Stimulated activated CD4-positive, alpha-beta T cell treated with anti-CD3 and anti-CD28 coated beads, TNF-alpha, amount 100 ng/mL, for 4 hours (primary cell): Measurements from ENCODE around the gene ANKRD36C.
"Not testable (repeated sequence)": the region's sequence is repeated elsewhere in the genome, so short reads cannot be mapped to it uniquely, and the experiment has no call there.

Experiments
- DNase-seq, 3 experiments: peaks; one replicate each; pipeline ENCODE4 v3.0.0-alpha.2; 2020; ENCODE audit warnings: low read depth in 3 of 3

ANKRD36C gene

DNA sequence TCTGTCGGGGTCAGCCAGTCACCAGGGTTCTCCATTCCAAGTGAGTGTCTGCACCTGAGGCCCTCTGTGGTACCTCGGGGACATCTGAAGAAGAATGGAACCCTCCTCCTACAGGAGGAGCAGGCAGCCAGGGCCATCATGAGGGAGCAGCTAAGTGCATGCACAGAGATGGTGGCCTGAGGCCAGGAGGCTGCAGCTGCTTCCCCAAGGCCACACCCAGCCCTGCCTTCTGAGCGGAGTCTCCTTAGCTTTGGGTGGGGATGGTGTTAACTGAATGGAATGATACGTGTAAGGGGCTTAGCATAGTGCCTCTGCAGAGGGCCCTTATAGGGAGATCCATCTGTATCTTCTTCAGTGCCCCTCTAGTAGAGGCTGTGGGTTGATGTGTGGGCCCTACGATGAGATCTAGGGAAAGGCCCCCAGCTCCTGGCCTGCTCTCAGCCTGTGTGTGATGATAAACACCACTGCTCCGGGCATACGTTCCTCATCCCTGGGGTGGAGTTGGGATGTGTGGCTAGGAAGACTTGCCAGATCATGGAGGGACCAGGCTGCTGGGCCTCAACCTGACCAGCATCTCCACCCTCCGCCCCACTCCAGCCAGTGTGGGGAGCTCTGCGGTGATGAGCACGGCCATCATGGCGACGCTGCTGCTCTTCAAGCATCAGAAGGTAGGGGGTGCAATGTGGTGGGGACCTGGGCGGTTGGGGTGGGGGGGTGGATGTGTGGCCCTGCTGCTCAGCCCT lies 192.3 kb downstream of the ANKRD36C start:
- not testable (repeated sequence) for DNase-seq

DNA sequence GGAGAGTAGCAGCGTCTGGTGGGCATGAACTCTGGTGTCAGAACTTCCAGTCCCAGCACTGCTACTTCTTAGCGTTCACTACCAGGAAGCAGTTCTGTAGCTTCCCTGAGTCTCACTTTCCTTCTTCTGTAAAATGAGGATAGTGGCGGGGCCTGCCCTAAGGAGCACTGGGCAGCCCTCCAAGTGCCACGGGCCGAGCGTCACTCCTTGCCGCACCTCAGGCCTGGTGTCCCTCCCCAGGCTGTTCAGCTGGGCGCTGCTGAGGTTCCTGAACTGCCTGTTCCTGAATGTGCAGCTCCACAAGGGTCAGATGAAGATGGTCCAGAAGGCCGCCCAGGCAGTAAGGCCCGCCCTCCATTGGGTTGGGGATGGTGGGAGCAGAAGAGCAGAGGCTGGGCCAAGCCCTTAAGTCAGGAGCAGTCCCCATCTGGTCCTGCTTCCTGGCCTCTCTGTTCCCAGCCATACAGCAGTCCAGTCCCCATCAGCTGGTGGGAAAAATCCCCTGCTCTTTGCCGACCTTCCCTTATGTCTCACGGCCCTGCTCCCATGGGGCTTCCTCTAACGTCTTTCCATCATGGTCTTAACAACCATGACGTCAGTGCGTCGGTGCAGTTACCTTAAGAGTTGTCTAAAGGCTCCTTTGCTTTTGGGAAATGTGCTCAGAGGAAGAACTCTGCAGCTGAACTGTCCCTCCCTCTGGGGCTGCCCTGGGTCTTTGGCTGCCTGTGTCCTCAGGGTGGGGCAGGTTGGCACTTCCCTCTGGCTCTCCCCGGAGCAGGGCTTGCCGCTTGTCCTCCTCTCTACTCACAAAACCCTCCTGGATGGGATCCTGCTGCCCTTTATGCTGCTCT lies 195.2 kb downstream of the ANKRD36C start:
- DNase-seq, result not testable (repeated sequence)

DNA sequence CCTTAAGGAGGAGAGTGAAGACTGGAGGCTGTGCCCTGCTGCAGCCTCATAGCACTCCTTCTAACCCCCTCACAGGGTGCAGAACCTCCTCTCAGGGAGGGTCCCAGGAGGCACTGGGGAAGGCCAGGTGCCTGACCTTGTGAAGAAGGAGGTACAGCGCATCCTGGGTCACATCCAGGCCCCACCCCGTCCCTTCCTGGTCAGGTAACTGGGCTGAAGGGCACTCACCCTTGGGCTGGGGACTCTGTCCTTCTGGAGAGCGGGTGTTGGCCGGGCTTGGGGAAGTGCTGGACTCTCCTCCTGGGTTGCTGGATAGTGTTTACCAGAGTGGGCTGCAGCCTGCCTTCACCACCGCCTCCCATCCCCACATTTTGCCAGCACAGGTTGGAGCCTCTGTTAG lies 197.7 kb downstream of the ANKRD36C start:
- not testable (repeated sequence) for DNase-seq

- not testable (repeated sequence) for DNase-seq
Observed at GRCh38 chr2:95790180-95790579, 201.4 kb downstream of the ANKRD36C start.

DNA sequence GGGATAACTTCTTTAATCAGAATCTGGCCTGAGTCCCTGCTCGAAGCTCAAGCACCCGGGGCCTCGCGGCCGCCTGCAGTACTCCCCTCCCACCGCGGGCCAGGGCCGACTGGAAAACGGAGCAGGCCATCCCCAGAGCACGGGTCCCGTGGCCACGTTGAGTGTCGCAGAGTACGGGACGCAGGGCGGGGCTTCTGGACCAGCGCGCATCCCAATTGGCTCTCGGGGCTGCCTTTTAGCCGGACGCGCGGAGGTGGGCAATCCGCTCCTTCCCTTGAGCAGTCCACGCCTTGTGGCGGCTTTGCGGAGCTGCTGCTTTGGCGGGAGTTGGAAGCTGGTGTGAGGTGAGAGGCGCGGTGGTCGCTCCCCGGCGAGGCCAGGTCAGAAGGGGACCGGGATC lies 202.2 kb downstream of the ANKRD36C start:
- DNase-seq, result not testable (repeated sequence)

DNA sequence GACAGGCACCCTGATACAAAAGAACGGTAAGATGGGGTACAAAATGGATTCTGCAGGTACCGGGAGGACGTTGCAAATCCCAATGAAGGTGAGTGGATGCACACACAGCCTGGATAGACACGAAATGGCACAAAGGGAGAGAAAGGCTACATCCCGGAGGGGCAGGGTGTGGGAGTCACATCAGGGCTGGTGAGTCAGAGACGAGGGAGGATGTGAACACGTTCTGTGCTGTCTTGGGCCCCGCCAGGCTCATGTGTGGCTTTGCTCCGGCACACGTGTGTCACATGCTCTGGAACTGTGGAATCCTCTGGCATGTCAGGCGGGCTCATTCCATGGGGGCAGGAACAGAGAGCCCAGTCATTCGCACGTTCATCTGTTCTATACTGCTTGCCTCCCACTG lies 203.0 kb downstream of the ANKRD36C start:
- not testable (repeated sequence) for DNase-seq
